GM13976 (cell line): Measurements from ENCODE around the gene MYOM3.

Experiments used
- DNase-seq: peaks from one replicate; pipeline ENCODE4 v3.0.0; 2012; ENCODE audit warnings: low spot score
- in situ Hi-C: fragments of 300-500 bp; cut with MboI; formaldehyde crosslinking; loops from one replicate; pipeline ENCODE4 v1.12.0; 2022; ENCODE audit warnings: low sequenced_read_pairs, mixed read lengths, inconsistent platforms; ENCODE audit not compliant: unreplicated experiment
- TF ChIP-seq, protein P1 (sequence below): IDR thresholded peaks from 2 replicates; pipeline ENCODE4 v1.5.1; 2012; ENCODE audit warnings: borderline replicate concordance, mild to moderate bottlenecking; ENCODE audit not compliant: insufficient read depth; ENCODE audit errors: extremely low read depth, missing control alignments, control extremely low read depth

Gene MYOM3

GRCh38 chr1:24085007-24085406 is 26.9 kb downstream of the MYOM3 start:
- no peak for DNase-seq
- in situ Hi-C loops = no loop called here
- TF ChIP-seq, protein P1, sequence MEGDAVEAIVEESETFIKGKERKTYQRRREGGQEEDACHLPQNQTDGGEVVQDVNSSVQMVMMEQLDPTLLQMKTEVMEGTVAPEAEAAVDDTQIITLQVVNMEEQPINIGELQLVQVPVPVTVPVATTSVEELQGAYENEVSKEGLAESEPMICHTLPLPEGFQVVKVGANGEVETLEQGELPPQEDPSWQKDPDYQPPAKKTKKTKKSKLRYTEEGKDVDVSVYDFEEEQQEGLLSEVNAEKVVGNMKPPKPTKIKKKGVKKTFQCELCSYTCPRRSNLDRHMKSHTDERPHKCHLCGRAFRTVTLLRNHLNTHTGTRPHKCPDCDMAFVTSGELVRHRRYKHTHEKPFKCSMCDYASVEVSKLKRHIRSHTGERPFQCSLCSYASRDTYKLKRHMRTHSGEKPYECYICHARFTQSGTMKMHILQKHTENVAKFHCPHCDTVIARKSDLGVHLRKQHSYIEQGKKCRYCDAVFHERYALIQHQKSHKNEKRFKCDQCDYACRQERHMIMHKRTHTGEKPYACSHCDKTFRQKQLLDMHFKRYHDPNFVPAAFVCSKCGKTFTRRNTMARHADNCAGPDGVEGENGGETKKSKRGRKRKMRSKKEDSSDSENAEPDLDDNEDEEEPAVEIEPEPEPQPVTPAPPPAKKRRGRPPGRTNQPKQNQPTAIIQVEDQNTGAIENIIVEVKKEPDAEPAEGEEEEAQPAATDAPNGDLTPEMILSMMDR = no peak

GRCh38 chr1:24084050-24084449 is 27.9 kb downstream of the MYOM3 start:
- no peak for DNase-seq
- TF ChIP-seq, protein P1 = no peak
- in situ Hi-C loops = no loop called here

GRCh38 chr1:24082372-24082771 is 29.6 kb downstream of the MYOM3 start:
- in situ Hi-C loops = no loop called here
- TF ChIP-seq, protein P1 = no peak
- DNase-seq = no peak

GRCh38 chr1:24081190-24081589 is 30.7 kb downstream of the MYOM3 start:
- no peak for DNase-seq
- in situ Hi-C loops = no loop called here
- TF ChIP-seq, protein P1 = no peak

DNA sequence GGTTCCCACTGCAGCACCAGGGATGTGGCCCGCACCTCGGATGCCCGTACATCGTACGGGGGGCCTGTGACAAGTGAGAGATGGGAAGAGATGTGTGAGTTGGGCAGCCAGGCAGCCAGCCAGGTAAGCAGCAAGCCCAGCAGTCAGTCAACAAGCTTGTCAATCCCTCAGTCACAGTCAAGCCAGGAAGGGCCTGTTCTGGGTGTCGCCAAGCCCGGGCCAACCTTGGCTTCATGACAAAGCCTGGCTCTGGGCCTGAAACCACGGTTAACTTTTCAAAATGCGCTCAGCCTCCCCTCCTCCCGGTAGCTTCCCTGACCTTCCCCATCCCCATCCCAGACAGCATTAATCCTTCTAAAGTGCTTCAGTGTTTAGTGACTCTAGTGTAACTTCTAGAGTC is 31.8 kb downstream of the MYOM3 start:
- in situ Hi-C loops = no loop called here
- DNase-seq = no peak
- TF ChIP-seq, protein P1 = no peak

DNA sequence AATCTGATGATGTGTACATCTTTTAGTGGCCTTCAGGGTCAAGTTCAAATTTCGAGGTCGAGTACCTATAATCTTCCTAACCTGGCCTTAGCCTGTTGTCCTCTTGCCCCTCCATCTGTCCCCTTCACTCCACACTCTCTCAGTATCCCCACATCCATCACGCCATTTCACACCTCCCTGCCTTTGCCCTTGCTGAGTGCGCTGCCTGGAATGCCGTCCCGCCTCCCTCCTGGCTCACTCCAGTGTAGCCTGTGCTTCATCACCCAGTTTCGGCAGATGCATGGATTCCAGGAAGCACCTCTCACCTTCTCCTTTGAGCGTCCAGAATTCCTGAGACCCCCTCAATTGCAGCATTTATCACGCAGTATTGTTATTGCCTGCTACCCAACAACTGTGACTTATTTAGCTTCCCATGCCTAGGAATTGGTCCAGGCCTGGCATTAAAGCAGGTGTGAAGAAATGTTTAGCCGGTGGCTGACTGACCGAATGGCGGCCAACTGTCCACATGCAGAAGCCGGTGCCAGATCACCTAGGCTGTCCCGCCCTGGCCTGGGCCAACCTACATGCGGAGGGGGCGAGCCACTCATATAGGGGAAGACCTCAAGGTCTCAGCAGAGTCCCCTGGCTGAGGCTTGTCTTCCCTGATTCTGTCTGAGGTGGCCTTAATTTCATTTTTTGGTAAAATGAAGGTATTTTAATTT is 34.5 kb downstream of the MYOM3 start:
- TF ChIP-seq, protein P1 = no peak
- in situ Hi-C loops = no loop called here
- no peak for DNase-seq

DNA sequence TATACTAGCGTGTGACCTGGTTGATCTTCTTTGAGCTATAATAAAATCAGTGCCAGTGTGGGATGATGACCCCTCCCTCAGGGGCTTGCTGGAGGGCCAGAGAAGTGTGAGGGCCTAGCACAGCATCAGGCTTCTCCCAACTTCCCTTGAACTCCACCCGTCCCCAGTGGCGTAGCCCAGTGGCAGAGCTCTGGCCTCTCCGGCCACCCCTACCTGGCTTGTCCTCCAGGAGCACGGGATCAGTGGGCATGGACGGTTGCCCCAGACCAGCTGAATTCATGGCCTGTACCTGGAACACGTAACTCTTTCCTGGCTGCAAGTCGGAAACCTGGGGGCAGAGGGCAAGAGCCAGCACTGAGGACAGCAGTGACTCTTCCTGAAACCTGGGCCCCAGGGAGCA is 36.0 kb downstream of the MYOM3 start:
- no peak for DNase-seq
- in situ Hi-C loops = no loop called here
- TF ChIP-seq, protein P1 = no peak
